Measurements from ENCODE around the gene ENTPD6.

- TF ChIP-seq CTCF (IDR thresholded peaks at IDR 0.05) (no peak), POLR2A (IDR thresholded peaks at IDR 0.05) (no peak)
Measured at GRCh38 chr20:25258828-25259227, 63.3 kb downstream of the ENTPD6 start.

Data from right lobe of liver (tissue), 4 donors.